Stimulated activated CD4-positive, alpha-beta T cell treated with anti-CD3 and anti-CD28 coated beads, TNF-alpha, amount 100 ng/mL, for 4 hours (primary cell): ENCODE results near the gene CNKSR2.

Source experiments
- DNase-seq, 3 experiments: peaks; one replicate each; pipeline ENCODE4 v3.0.0-alpha.2; 2020; ENCODE audit warnings: low read depth in 3 of 3

CNKSR2 gene

GRCh38 chrX:21374163-21374993 lies at the start of gene CNKSR2:
Gene CNKSR2, plus strand, starts transcription at chrX:21374418. Its CDS starts 480 bp downstream, at chrX:21374898.
- DNase-seq, result peak; percentile 39 to 60 (median 50)

GRCh38 chrX:21354725-21355124 lies 19.5 kb upstream of the CNKSR2 start:
- no peak for DNase-seq

- no peak for DNase-seq
Measured at GRCh38 chrX:21355831-21356230, 18.4 kb upstream of the CNKSR2 start.

- DNase-seq, result no peak
Measured at GRCh38 chrX:21369613-21370012, 4.6 kb upstream of the CNKSR2 start.

GRCh38 chrX:21373001-21373400 lies 1.2 kb upstream of the CNKSR2 start:
- no peak for DNase-seq

- DNase-seq, result no peak
Measured at GRCh38 chrX:21373637-21374162, 518 bp upstream of the CNKSR2 start.

- no peak for DNase-seq
Measured at GRCh38 chrX:21374994-21375707, 933 bp downstream of the CNKSR2 start.

- no peak for DNase-seq
Measured at GRCh38 chrX:21375708-21376009, 1.4 kb downstream of the CNKSR2 start.

GRCh38 chrX:21376636-21377035 lies 2.4 kb downstream of the CNKSR2 start:
- DNase-seq, result no peak

GRCh38 chrX:21379991-21380390 lies 5.8 kb downstream of the CNKSR2 start:
- no peak for DNase-seq

GRCh38 chrX:21382715-21383114 lies 8.5 kb downstream of the CNKSR2 start:
- no peak for DNase-seq

- no peak for DNase-seq
Measured at GRCh38 chrX:21383546-21383945, 9.3 kb downstream of the CNKSR2 start.

GRCh38 chrX:21384178-21384577 lies 10.0 kb downstream of the CNKSR2 start:
- no peak for DNase-seq

- no peak for DNase-seq
Measured at GRCh38 chrX:21394792-21395191, 20.6 kb downstream of the CNKSR2 start.

- DNase-seq, result no peak
Measured at GRCh38 chrX:21398426-21398825, 24.2 kb downstream of the CNKSR2 start.

- no peak for DNase-seq
Measured at GRCh38 chrX:21400408-21401121, 26.3 kb downstream of the CNKSR2 start.

GRCh38 chrX:21408307-21408706 lies 34.1 kb downstream of the CNKSR2 start:
- DNase-seq, result no peak

- DNase-seq, result no peak
Measured at GRCh38 chrX:21408788-21409187, 34.6 kb downstream of the CNKSR2 start.

- DNase-seq, result no peak
Measured at GRCh38 chrX:21412029-21412428, 37.8 kb downstream of the CNKSR2 start.

- no peak for DNase-seq
Measured at GRCh38 chrX:21412883-21413282, 38.7 kb downstream of the CNKSR2 start.

GRCh38 chrX:21427086-21427485 lies 52.9 kb downstream of the CNKSR2 start:
- DNase-seq, result no peak

- DNase-seq, result no peak
Measured at GRCh38 chrX:21437036-21437435, 62.8 kb downstream of the CNKSR2 start.
